Kidney epithelial cell (primary cell): ENCODE results near the gene IGF2. TPM values are rescaled to one million over a fixed set of nuclear protein-coding genes. Genes with fewer than 3 reads are reported as not detected.

ENCODE experiments used
- DNase-seq: peaks from one replicate; pipeline ENCODE4 v3.0.0-alpha.2; 2010; ENCODE audit warnings: low read depth
- H3K27me3 ChIP-seq: 2 replicates; pipeline ENCODE4 v1.6.0; 2011; ENCODE audit warnings: low read length; ENCODE audit not compliant: control insufficient read depth, insufficient read depth
- H3K36me3 ChIP-seq: 2 replicates; pipeline ENCODE4 v1.5.1; 2011; ENCODE audit warnings: low read length; ENCODE audit not compliant: control insufficient read depth, insufficient read depth
- H3K4me3 ChIP-seq: 2 replicates; pipeline ENCODE4 v1.5.1; 2011; ENCODE audit warnings: low read depth, mild to moderate bottlenecking, control low read depth, low read length
- total RNA-seq: library from RNA; depleted of rRNA; stranded (reverse); fragments of >200 nt; gene quantifications from 2 replicates; pipeline ENCODE4 v1.2.3, GENCODE V29; 2015
- TF ChIP-seq, protein P1 (sequence below): IDR thresholded peaks from 2 replicates; pipeline ENCODE4 v1.5.1; 2011; ENCODE audit warnings: mild to moderate bottlenecking, moderate library complexity, low read length, control low read depth, inconsistent platforms; ENCODE audit not compliant: insufficient read depth, poor library complexity, severe bottlenecking

Gene IGF2
- total RNA-seq, 1 donor from 2014 or later = 8.7 TPM

DNA sequence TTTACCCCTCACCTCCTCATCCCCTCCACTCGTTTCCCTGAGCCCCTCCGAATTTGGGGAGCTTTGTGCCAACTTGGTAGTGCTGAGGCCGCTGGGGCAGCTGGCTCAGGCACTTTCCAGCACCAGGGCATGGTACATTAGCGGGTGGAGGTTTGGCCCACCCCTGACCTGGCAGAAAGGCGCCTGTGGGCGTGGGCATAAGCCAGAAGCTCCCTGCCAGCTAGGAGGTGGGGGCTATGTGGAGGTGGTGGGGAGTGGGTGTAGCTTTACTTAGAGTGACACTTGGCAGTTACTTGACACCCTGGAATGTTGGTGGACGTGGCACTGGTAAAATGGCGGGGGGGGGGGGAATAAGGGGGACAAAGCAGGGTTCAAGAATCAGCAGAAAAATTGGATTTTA is 10.3 kb upstream of the IGF2 start:
- Histone ChIP-seq H3K27me3 (peaks cover 74% of the 10 kb centered on the region), H3K4me3 (no peak overlapping the region), H3K36me3 (no peaks in the 10 kb centered on the region)
- TF ChIP-seq, protein P1, sequence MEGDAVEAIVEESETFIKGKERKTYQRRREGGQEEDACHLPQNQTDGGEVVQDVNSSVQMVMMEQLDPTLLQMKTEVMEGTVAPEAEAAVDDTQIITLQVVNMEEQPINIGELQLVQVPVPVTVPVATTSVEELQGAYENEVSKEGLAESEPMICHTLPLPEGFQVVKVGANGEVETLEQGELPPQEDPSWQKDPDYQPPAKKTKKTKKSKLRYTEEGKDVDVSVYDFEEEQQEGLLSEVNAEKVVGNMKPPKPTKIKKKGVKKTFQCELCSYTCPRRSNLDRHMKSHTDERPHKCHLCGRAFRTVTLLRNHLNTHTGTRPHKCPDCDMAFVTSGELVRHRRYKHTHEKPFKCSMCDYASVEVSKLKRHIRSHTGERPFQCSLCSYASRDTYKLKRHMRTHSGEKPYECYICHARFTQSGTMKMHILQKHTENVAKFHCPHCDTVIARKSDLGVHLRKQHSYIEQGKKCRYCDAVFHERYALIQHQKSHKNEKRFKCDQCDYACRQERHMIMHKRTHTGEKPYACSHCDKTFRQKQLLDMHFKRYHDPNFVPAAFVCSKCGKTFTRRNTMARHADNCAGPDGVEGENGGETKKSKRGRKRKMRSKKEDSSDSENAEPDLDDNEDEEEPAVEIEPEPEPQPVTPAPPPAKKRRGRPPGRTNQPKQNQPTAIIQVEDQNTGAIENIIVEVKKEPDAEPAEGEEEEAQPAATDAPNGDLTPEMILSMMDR = no peak
- DNase-seq = no peak

DNA sequence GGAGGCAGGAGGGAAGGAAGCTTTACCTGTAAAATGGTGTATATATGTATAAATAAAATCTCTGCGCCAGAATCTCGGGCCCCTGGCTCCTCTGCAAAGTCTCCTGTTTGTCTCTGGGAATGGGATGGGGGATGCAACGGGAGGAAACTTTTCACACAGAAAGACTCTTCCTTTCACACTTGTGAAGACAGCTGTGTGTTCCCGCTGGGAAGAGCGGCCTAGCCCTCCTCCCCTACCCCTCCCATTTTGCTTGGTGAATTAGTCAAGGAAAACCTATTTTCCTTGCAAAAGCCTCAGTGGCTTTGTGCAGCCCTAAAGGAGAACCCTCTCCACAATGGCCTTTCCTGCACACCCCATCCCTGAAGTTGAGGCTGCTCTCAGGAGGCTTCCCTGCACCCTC is 9.4 kb upstream of the IGF2 start:
- H3K4me3 ChIP-seq = no peak overlapping the region
- DNase-seq = no peak
- TF ChIP-seq, protein P1 = no peak
- H3K27me3 ChIP-seq = peaks cover 76% of the 10 kb centered on the region
- no peaks in the 10 kb centered on the region for H3K36me3 ChIP-seq

DNA sequence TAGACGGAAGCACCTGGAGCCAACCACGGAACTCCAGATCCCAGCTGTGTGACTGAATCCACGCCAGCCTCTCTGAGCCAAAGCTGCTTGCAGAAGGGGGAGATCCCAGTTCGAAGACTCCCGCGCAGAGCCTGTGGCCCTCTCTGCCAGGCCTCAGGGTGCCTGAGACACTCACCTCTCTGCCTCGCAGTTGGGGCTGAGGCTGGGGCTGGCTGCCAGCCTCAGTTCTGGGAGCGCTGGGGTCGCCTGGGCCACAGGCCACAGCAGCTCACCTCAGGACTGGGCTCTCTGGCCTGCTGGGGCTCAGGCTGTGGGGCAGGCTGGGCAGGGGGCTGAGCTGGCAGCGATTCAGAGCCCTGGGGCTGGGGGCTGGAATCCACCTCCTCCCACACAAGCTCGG is 8.2 kb upstream of the IGF2 start:
- TF ChIP-seq, protein P1 = no peak
- H3K27me3 ChIP-seq = peaks cover 87% of the 10 kb centered on the region
- H3K36me3 ChIP-seq = no peaks in the 10 kb centered on the region
- no peak overlapping the region for H3K4me3 ChIP-seq
- no peak for DNase-seq

DNA sequence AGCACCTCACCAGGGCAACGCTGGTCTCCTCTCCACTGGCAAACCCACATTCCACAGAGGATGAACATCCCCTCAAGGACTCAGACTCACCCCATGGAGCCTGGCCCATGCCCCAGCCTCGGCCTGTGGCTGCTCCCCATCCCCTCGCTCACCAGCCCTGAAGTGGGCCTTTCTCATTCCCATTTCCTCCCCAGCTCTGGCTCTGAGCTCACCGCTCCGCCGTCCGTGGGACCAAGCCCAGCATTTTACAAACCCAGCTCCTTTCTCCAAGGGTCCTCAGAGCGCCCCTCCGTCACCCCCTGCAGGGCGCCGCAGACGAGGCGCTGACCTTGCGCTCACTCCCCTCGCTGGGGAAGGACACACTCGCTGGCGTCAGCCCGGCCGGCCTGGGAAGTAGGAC is 6.9 kb upstream of the IGF2 start:
- TF ChIP-seq, protein P1 = no peak
- peaks cover 93% of the 10 kb centered on the region for H3K27me3 ChIP-seq

DNA sequence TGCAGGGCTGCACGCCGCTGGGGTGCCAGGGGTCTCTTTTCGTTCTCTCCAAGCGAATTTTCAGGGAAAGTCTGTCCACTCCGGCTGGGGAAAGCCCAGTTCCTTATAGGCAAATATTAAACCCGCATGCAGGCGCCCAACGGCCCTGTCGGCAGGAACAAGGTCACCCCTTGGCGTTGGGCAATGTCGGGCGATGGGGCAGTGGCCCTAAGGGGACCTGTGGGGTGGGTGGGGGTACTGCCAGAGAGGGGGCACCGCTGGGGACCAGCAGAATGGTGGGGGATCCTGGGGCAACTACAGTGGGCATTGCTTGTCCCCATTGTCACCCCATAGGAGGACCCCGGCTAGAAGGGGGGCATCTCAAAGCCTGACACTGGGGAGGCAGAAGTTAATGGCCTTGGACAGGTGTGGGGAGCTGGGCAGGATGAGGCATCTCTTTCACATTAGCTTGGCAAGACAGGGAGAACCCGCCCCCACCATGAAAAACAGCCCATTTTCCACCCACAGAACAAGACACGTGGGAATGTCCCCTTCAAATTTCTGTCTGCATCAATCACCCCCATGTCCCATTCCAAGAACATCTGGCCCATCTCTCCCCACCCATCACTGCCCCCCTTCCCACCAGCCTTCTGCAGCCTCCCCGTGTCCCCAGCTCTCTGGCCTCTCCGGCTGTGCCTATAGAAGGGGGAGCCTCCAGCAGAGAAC is 5.5 kb upstream of the IGF2 start:
- no peak overlapping the region for H3K4me3 ChIP-seq
- no peaks in the 10 kb centered on the region for H3K36me3 ChIP-seq
- TF ChIP-seq, protein P1 = no peak
- DNase-seq = no peak
- H3K27me3 ChIP-seq = peaks cover 94% of the 10 kb centered on the region

More for the DNA sequence above, 6.9 kb upstream of the IGF2 start:
- no peaks in the 10 kb centered on the region for H3K36me3 ChIP-seq
- H3K4me3 ChIP-seq = no peak overlapping the region
- no peak for DNase-seq
